ENCODE results near the gene WDPCP.

DNA sequence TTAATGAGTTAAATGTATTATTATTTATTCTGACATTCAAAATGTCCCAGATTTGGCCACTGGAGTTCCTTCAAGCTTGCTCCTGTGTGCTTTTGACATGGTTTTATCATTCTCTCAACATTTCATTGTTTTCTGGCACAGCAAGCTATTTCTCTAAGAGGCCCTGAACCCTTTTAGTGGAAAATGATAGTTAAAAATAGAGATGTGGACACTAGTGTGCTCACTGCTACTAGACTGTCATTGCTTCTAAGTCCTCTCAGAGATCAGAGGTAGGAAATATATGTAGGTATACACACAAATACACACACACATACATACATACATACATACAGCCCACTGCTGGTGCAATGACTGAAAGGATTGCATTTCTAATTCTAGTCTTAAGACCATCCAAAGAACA is 25.5 kb downstream of the WDPCP start:
- TF ChIP-seq TAF1 (IDR thresholded peaks at IDR 0.05; ENCODE audit: borderline replicate concordance, low read depth, low read length) (no peak), POLR2A (IDR thresholded peaks at IDR 0.05; ENCODE audit: low read depth, low read length) (no peak), ETV6 (conservative IDR thresholded peaks at IDR 0.05 in 1 of 2, IDR thresholded peaks at IDR 0.05 in 1 of 2; ENCODE audit: borderline replicate concordance in 1 of 2, low read depth in 1 of 2) (no peak), NR2C2 (IDR thresholded peaks at IDR 0.05; ENCODE audit: borderline replicate concordance, control insufficient read depth, insufficient read length, low read depth) (no peak), TCF7 (IDR thresholded peaks at IDR 0.05; ENCODE audit: borderline replicate concordance) (no peak), CHD1 (IDR thresholded peaks at IDR 0.05; ENCODE audit: low read depth, low read length) (no peak), SKIL (IDR thresholded peaks at IDR 0.05; ENCODE audit: low read depth, poor library complexity, severe bottlenecking) (no peak), ZSCAN29 (IDR thresholded peaks at IDR 0.05) (no peak), EZH2 (IDR thresholded peaks at IDR 0.05; ENCODE audit: borderline replicate concordance, control insufficient read depth, low read depth, low read length) (no peak), FOXK2 (IDR thresholded peaks at IDR 0.05) (no peak), YY1 (IDR thresholded peaks at IDR 0.05; ENCODE audit: low read depth, low read length) (no peak)
- TF ChIP-seq, protein P1, sequence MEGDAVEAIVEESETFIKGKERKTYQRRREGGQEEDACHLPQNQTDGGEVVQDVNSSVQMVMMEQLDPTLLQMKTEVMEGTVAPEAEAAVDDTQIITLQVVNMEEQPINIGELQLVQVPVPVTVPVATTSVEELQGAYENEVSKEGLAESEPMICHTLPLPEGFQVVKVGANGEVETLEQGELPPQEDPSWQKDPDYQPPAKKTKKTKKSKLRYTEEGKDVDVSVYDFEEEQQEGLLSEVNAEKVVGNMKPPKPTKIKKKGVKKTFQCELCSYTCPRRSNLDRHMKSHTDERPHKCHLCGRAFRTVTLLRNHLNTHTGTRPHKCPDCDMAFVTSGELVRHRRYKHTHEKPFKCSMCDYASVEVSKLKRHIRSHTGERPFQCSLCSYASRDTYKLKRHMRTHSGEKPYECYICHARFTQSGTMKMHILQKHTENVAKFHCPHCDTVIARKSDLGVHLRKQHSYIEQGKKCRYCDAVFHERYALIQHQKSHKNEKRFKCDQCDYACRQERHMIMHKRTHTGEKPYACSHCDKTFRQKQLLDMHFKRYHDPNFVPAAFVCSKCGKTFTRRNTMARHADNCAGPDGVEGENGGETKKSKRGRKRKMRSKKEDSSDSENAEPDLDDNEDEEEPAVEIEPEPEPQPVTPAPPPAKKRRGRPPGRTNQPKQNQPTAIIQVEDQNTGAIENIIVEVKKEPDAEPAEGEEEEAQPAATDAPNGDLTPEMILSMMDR (IDR thresholded peaks at IDR 0.05 in 2 of 3, conservative IDR thresholded peaks at IDR 0.05 in 1 of 3; ENCODE audit: control insufficient read depth in 2 of 3, extremely low read depth in 1 of 3, insufficient read depth in 1 of 3, low read depth in 3 of 3, low read length in 3 of 3), result no peak
- TF ChIP-seq, protein P2, sequence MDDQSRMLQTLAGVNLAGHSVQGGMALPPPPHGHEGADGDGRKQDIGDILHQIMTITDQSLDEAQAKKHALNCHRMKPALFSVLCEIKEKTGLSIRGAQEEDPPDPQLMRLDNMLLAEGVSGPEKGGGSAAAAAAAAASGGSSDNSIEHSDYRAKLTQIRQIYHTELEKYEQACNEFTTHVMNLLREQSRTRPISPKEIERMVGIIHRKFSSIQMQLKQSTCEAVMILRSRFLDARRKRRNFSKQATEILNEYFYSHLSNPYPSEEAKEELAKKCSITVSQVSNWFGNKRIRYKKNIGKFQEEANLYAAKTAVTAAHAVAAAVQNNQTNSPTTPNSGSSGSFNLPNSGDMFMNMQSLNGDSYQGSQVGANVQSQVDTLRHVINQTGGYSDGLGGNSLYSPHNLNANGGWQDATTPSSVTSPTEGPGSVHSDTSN (IDR thresholded peaks at IDR 0.05; ENCODE audit: insufficient replicate concordance, low read depth, low read length), result no peak
